ENCODE results near the gene SPI1.

SPI1 gene

GRCh38 chr11:47415091-47415854 is 36.9 kb upstream of the SPI1 start:
- DNase-seq (ENCODE audit: low read depth), result no peak
- no peak for TF ChIP-seq CTCF (IDR thresholded peaks at IDR 0.05; ENCODE audit: insufficient read depth, low read depth, low read length, missing control alignments)
- H3K4me3 ChIP-seq (ENCODE audit: low read depth, low read length), result no peak overlapping the region

GRCh38 chr11:47414685-47415070 is 36.3 kb upstream of the SPI1 start:
- DNase-seq (ENCODE audit: low read depth), result no peak
- no peak for TF ChIP-seq CTCF (IDR thresholded peaks at IDR 0.05; ENCODE audit: insufficient read depth, low read depth, low read length, missing control alignments)
- no peak overlapping the region for H3K4me3 ChIP-seq (ENCODE audit: low read depth, low read length)

GRCh38 chr11:47413908-47414684 is 35.7 kb upstream of the SPI1 start:
- no peak for TF ChIP-seq CTCF (IDR thresholded peaks at IDR 0.05; ENCODE audit: insufficient read depth, low read depth, low read length, missing control alignments)
- DNase-seq (ENCODE audit: low read depth), result no peak
- no peak overlapping the region for H3K4me3 ChIP-seq (ENCODE audit: low read depth, low read length)

GRCh38 chr11:47413351-47413750 is 35.0 kb upstream of the SPI1 start:
- no peak overlapping the region for H3K4me3 ChIP-seq (ENCODE audit: low read depth, low read length)
- no peak for DNase-seq (ENCODE audit: low read depth)
- no peak for TF ChIP-seq CTCF (IDR thresholded peaks at IDR 0.05; ENCODE audit: insufficient read depth, low read depth, low read length, missing control alignments)

GRCh38 chr11:47411884-47412746 is 33.8 kb upstream of the SPI1 start:
- TF ChIP-seq CTCF (IDR thresholded peaks at IDR 0.05; ENCODE audit: insufficient read depth, low read depth, low read length, missing control alignments), result peak; percentile 97
- no peak overlapping the region for H3K4me3 ChIP-seq (ENCODE audit: low read depth, low read length)
- peak; percentile 67 for DNase-seq (ENCODE audit: low read depth)

- TF ChIP-seq CTCF (IDR thresholded peaks at IDR 0.05; ENCODE audit: insufficient read depth, low read depth, low read length, missing control alignments), result no peak
- no peak for DNase-seq (ENCODE audit: low read depth)
- no peak overlapping the region for H3K4me3 ChIP-seq (ENCODE audit: low read depth, low read length)
Observed at GRCh38 chr11:47410370-47411264, 32.3 kb upstream of the SPI1 start.
